Middle frontal gyrus (tissue), 1 donor: ENCODE data around the gene OR2F2.

Experiments used
- DNase-seq: peaks from one replicate; pipeline ENCODE4 v3.0.0-alpha.2; 2015; ENCODE audit warnings: low spot score; ENCODE audit errors: extremely low spot score

OR2F2 gene

GRCh38 chr7:143934526-143935325 is at the start of gene OR2F2:
Gene OR2F2, plus strand, starts transcription at chr7:143935233. Its CDS starts 0 bp downstream, at chr7:143935233.
- no peak for DNase-seq

DNA sequence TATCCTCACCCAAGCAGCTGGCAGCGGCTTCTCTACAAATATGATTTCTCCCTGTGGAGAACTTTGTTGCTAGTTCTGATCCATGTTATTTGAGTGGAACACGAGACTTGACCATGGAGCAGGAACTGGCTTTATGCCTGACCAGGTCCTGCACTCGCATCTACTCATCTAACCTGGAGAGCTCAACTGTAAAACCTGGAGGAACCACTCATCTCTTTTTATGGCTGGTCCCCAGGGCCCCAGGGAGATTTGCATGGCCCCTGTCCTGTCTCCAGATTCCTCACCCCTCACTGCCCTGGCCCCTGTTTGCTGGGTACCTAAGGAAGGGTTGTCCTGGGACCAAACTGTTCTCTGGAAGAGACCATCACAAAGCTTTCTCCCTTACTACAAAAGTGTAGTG is 49.1 kb upstream of the OR2F2 start:
- no peak for DNase-seq

DNA sequence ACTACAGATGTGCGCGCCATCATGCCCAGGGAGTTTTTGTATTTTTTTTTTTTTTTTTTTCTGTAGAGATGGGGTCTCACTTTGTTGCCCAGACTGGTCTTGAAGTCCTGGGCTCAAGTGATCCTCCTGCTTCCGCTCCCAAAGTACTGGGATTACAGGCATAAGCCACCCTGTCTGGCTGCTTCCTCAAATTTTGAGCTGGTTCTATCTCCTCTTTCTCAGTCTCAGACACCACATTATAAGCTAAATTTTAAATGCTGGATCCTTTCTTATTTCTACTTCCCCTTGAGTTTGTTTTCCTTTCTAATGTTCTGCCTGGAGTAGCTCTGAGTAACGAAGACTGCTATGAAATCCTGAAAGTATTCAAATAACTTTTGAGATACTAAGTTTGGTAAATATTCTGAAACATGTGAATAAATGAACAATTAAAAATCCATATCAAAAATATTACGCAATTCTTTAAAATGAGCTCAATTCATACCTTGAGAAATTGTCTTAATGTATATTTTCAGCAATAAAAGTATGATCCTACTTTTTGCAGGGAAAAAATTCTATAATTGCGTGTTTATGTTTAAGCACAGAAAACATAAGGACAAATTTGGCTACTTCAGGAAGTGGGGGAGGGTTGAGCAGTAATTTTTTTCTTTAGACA is 48.1 kb upstream of the OR2F2 start:
- DNase-seq = no peak

- DNase-seq = no peak
Measured at GRCh38 chr7:143889068-143889467, 46.0 kb upstream of the OR2F2 start.

DNA sequence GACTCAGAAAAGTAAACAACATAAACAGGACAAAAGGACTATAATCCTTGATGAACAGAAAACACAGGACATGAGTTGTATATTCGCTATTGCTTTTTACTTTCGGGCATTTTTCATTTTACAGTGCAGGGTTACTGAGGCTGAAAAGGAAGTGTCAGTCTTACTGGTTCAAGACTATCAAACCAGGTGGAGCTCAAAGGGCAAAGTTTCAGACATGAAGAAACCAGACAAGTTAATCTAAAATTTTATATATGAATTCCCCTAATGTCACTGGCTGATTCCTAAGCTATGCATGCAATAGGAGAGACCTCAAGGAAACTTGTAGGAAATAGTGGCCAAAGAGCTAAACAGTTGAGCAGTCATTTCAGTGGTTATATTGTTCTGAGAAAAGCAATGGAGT is 44.5 kb upstream of the OR2F2 start:
- no peak for DNase-seq

DNA sequence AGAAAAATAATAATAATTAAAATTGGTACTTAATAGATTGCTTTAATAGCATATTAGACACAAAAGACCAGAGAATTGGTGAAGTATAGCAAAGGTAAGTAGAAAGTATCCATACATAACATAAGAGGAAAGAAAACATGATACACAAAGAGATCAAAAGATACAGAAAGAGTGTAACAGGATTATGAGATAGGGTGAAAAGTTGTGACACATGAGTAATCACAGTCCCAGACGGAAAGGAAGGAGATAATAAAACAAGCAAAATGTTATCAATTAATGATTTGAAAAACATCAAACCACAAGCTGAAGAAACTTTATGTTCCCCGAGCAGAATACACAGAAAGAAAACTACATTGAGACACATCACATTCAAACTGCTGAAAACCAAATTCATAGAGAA is 43.6 kb upstream of the OR2F2 start:
- no peak for DNase-seq

DNA sequence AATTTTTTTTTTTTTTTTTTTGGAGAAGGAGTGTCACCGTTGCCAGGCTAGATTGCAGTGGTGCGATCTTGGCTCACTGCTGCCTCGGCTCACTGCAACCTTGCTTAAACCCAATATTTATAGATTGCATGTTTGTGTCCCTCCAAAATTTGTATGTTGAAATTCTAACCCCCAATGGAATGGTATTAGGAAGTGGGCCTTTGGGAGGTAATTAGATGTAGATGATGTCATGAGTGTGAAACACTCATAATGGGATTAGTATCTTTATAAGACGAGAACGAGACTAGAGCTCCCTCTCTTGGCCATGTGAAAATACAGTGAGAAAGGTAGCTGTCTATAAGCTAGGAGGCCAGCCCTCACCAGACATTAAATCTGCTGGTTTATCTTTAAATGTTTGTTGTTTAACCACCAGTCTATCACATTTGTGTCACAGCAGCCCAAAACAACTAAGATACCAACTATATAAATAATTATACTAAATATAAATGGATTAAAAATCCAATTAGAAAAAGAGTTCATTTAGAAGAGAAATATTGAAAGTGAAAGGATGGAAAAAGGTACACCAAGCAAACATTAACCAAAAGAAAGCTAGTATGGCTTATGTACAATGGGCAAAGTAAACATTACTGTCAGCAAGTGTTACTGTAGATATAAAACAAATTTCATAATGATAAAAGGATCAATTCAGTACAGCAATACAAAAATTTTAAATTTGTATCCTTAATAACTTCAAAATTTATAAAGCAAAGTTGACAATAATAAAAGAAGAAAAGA is 42.3 kb upstream of the OR2F2 start:
- DNase-seq = no peak

- no peak for DNase-seq
Measured at GRCh38 chr7:143896667-143897066, 38.4 kb upstream of the OR2F2 start.

DNA sequence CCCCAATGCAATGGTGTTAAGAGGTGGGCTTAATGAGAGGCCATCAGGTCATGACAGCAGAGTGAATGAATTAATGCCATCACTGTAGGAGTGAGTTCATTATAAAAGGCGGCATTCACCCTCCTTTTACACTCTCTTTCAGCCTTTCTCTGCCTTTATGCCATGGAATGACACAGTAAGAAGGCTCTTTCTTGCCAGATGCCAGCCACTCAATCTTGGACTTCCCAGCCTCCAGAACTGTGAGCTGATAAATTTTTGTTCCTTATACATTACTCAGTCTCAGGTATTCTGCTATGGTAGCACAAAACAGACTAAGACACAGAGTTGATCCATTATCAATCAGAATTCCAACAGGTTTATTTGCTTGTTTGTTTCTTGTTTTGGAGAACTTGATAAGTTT is 36.2 kb upstream of the OR2F2 start:
- DNase-seq = no peak

DNA sequence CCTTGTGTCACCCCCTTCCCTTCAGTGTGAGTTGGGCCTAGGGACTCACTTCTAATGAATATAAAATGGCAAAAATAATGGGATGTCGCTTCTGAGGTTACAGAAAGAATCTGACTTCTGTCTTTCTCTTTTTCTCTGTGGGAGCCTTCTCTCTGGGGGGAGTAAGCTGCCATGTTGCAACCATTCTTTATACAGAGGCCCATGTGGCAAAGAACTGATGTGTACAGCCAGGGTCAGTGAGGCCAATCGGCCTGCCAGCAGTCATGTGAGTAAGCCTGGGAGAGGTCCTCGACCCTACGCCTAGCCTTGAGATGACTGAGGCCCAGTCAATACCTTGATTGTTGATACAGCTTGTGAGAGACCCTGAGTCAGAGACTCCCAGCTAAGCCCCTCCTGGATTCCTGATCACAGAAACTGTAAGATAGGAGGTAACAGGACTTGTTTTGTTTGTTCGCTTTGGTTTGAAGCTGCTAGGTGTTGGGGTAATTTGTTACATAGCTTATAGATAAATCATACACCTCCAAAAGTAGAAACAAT is 34.7 kb upstream of the OR2F2 start:
- no peak for DNase-seq

DNA sequence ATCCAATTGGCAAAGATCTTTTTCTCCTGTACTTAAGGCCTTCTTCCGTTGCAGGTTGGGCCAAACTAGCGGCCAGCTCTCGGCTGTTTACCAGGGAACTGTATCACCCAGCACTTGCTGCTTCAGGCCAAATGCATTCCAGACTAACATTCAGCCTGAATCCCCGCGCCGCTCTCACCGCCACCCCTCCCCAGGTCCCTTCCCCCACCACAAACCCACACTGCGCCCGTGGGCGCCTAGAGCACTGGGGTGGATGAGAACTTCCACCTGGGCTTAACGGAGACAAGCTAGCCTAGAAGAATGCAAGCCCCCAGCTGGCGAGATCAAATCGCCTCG is 33.7 kb upstream of the OR2F2 start:
- no peak for DNase-seq

GRCh38 chr7:143901668-143902331 is 33.2 kb upstream of the OR2F2 start, which contains the start of gene TCAF1:
Gene TCAF1, minus strand, starts transcription at chr7:143902176. Its CDS starts 25,568 bp downstream, at chr7:143876608.
- DNase-seq = peak; percentile 82

- no peak for DNase-seq
Measured at GRCh38 chr7:143902332-143902899, 32.6 kb upstream of the OR2F2 start.

DNA sequence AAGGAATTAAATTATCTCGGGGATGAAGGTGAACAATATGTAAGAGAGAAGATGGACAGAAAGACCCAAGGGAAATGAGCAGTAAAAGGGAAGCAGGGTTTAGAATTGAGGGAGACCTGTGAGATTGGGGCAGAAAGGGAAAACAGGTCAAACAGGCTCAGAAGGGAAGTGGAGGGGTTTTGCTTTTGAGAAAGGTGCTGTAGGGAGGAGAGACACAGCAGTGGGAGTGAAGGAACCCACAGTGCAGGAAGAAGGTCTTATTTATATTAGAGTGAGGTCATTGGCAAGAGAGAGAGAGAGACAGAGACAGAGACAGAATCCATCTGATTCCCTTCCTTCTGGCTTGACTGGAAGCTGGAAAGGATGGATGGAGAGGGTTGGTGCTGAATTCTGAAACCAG is 29.5 kb upstream of the OR2F2 start:
- no peak for DNase-seq

DNA sequence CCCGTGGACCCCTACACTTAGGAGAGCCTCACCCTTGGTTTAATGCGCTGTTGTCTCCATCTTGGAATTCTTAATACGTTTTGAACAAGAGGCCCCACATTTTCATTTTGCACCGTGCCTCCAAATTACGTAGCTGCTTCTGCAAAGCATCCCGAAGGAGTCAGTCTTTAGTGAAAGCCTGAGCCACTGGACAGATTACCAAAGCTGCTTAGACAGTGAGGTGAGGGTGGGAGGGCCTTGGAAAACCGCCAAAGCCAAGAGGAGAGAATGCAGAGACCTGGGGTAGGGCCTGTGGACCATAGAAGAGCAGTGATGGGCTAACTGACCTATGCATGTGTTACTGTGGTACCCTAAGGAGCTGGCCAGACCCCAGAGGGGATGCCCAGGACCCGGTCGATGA is 28.9 kb upstream of the OR2F2 start:
- DNase-seq = no peak

- no peak for DNase-seq
Measured at GRCh38 chr7:143906895-143907294, 28.1 kb upstream of the OR2F2 start.

DNA sequence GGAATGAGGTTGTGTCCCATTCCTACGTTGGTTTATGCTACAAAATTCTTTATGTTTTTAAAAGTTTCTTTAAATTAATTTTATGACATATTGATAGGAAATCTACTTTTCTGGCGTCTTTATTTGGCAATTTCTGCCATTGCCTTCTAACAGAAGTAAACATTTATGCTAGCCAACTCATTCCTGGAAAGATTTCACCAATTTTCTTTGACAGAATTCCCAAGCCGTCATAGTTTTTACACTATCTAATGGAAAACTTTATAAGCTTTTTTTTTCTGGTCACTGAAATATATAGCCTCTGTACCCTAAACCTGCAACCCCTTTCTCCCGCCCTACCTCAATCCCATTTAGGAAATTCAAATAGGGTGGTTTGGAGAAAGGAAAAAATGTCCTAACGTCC is 26.9 kb upstream of the OR2F2 start:
- no peak for DNase-seq

DNA sequence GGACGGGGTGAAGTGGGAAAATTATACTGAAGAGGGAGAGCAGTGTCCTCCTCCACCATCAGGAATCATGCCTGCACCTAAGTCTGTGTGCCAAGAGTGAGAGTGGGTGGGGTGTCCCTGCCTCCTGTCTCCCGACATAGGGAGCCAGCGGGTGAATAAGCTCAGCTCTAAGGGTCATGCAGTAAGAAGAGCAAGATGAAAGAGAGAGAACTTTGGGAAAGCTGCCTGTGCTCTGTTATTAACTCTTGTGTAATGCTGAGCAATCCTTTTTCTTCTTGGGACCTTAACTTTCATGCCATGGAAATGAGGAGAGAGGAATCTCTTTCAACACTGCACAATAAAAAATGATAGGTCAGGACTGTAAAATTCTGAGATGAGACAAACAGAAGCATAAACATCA is 25.2 kb upstream of the OR2F2 start:
- no peak for DNase-seq

DNA sequence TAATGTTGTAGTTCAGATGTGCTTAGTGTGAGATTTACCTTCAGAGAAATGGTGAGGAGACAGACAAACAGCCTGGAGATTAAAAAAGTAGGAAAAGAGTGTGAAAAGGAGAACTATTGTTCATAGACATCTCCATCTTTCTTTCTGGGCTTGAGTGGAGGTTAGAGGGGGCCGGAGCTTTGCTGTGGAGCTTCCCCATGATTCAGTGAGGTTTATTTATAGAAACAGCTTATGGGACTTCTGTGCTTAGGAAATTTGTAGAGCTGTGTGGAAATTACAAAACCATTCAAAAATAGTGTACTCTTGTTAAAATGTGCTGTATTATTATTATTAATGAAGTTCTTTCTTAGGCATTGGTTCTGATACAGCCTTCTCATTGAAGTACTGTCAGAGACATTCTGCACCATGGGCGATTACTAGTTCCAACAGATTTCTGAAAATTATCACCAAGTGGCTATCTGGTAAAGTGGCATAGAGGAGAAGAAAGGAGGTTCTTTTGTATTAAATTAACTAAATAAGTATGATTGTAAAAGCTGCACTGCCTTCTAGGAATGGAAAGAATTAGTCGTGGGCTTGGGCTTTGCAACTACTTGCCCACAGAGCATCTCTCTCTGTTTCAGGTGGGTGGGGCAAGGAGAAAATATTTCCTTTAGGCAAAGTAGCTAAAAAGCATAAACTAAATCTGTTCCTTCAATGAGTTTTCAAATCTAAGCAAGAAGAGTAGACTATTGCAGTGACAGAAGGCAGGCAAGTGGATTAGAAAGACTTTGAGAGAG is 24.4 kb upstream of the OR2F2 start:
- no peak for DNase-seq

DNA sequence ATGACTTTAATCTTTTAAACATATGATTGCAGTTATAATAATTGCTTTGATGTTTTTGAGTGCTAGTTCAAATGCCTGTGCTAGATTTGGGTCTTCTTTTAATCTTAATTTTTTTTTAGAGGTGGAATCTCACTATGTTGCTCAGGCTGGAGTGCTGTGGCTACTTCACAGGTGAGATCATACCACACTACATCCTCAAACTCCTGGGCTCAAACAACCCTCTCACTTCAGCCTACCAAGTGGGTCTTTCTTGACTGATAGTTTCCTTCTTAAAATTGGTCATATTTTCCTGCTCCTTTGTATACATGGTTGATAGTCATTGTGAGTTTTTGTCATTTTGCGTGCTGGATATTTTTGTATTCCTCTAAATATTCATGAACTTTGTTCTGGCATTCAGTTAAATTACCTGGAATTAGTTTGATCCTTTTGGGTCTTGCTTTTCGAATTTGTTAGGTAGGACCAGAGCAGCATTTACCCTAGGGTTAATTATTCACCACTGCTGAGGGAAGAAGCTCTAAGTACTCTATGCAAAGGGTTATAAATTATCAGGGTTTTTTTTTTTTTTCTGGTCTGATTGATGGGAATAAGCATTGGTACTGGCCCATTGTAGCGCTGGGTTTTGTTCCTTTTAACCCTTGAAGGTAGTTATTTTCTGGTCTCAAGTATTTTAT is 21.0 kb upstream of the OR2F2 start:
- DNase-seq = no peak
